Stromal cell of bone marrow (primary cell): Measurements from ENCODE around the gene ACAD9.

Source experiments
- DNase-seq: peaks from one replicate; pipeline ENCODE4 v3.0.0-alpha.2; 2012; ENCODE audit warnings: low read depth

The ACAD9 gene

DNA sequence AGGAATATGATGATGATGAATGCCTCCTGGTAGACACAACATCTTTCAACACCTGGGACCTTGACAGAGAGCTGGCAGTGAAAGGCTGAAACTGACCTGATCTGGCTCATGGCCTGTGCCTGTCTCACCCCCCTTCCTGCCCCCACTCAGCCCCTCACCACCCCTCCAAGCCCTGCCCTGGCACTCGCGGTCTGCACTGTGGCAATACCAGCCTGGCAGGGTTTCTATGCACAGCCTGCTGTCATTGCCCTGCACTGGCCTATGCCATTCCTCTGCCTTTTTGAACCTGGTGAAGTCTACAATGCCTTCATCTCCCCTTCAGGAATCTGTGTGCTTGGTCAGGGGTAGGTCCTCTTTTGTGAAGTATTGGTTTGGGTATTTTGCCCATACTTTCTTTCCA is 56.5 kb downstream of the ACAD9 start:
- no peak for DNase-seq

- DNase-seq: no peak
Observed at GRCh38 chr3:128936341-128936740, 56.9 kb downstream of the ACAD9 start.

- DNase-seq: no peak
Observed at GRCh38 chr3:128940252-128940651, 60.8 kb downstream of the ACAD9 start.

GRCh38 chr3:128942161-128942952 is 62.9 kb downstream of the ACAD9 start:
- DNase-seq: no peak

DNA sequence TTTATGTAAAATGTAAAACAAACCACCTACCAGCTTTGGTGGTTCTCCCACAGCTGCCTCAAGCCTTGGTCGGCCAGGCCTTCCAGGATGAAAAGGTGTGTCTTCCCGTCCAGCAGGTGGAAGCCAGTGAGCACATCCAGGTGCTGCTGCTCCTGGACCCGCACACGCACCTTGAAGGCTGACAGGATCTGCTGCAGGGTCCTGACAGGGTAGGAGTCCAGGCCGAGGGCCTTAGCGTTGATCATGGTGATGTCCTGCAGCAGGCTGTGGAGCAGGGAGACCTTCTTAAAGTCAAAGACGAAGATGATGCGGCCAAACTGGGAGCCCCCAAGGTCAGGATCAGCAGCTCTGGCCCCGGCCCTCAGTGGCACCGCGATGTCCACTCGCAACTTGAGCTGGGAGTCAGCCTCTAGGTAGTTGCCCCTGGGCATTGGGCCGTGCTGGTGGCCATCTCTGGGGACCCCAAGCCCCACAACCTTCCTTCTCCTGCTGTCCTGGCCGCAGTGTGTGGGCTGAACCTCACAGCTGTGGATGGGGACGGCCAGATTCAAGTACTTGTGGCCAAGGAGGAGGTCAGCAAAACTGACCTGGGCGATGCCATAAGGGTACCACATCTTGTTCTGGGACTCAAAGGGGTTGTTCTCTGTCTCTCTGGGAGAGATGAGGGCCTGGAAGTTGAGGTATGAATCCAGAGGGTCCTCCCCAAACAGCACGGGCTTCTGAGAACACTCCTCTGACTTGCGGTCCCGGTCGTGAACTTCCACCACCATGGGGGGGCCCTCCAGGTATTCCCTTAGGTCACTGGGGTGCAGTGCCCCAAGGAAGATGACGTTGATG is 65.8 kb downstream of the ACAD9 start:
- no peak for DNase-seq

DNA sequence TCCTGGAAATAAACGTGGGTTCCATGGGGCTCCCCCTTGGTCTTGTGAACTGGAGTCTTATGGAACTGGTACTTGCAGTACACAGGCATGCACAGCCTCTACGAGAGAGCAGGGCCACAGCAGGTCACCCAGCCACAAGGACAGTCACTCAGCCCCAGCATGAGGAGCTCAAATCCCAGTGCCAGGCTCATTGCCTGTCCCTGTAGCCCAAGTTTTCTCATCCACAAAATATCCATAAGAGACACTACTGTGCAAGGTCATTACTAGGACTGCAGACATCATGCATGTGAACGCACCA is 66.4 kb downstream of the ACAD9 start:
- DNase-seq: no peak

DNA sequence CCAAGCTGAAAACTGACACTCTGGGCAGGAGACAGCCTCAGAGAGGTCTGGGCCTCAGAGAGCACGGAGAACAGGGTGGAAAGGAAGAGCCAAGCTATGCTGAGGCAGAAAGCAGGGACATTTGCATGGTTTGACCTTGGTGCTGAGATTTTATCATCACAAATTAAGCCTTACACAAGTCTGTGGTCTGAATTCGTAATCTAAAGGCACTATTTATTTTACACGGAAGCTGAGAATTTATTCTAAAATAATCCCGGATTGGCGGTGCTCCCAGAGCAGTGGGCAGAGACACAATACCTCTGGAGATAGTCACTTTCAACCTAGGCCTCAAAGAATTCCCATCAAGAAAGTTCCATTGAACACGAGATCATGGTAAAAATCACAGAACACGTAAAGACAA is 67.0 kb downstream of the ACAD9 start:
- no peak for DNase-seq

DNA sequence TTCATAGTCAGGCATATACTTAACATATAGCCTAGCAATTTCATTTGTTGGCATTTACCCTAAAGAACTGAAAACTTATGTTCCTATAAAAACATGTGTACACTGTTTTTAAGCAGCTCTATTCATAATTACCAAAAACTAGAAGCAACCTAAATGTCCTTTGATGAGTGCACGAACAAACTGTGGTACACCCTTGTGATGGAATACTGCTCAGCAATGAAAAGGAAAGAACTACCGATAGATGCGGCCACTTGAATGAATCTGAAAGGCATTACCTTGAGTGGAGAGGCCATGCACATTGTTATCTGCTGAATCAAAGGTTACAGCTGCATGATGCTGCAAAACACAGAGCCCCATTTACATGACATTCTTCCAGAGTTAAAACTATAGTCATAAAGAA is 69.7 kb downstream of the ACAD9 start:
- no peak for DNase-seq

DNA sequence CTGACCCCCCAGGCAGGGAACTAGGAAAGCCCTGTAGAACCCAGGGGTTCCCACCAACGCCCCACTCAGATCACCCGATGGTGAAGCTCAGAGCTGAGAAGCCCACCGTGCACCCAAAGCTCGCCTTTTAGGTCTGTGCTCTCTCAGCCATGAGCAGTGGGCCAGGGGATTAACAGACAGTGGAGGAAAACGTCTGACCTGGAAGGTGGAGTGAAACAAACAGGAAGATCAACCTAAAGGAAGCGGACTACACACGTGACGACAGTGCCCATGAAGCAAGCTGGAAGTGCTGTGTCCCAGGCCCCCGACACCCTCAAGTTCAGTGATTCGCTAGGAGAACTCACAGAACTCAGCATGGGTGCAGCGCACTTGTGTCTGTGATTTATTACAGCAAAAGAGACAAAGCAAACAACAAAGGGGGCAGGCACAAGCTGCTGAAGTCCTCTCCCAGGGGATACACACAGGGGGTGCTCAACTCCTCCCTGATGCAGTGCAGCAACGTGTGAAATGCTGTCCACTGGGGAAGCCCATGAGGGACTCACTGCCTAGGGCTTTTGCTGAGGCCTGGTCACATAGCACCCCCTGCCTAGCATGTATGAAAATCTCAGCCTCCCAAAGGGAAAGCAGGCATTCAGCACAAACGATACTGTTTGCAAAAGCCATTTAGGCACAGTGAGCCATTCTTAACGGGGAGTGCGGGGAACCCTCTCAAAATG is 71.0 kb downstream of the ACAD9 start:
- no peak for DNase-seq

DNA sequence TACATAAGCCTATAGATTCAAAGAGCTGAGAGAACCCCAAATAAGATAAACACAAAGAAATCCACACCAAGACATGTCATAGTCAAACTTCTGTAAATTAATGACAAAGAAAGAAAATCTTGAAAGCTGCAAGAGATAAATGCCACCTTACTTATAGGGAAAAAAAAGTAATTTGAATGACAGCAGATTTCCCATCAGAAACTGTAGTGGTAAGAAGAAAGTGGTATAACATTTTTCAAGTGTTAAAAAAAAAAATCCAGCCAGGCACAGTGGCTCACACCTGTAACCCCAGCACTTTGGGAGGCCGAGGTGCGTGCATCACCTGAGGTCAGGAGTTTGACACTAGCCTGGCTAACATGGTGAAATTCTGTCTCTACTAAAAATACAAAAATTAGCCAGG is 77.0 kb downstream of the ACAD9 start:
- no peak for DNase-seq
